HG02571 (cell line): ENCODE results near the gene TAS2R41.

Source experiments
- ATAC-seq: cut with Tn5 transposase; IDR thresholded peaks from one replicate; pipeline ENCODE4 v1.9.1; 2021; ENCODE audit warnings: mild to moderate bottlenecking, moderate library complexity; ENCODE audit not compliant: unreplicated experiment

TAS2R41 gene

GRCh38 chr7:143492799-143493739 is 15.4 kb downstream of the TAS2R41 start:
- ATAC-seq, result no peak

GRCh38 chr7:143493751-143494150 is 16.1 kb downstream of the TAS2R41 start:
- ATAC-seq, result no peak

- no peak for ATAC-seq
These were observed 16.9 kb downstream of the TAS2R41 start for GRCh38 chr7:143494622-143495021.

- no peak for ATAC-seq
These were observed 18.2 kb downstream of the TAS2R41 start for GRCh38 chr7:143495851-143496250.

GRCh38 chr7:143496263-143496662 is 18.6 kb downstream of the TAS2R41 start:
- ATAC-seq, result no peak

GRCh38 chr7:143497008-143497795 is 19.5 kb downstream of the TAS2R41 start:
- no peak for ATAC-seq

- no peak for ATAC-seq
These were observed 21.6 kb downstream of the TAS2R41 start for GRCh38 chr7:143499246-143499645.

GRCh38 chr7:143499743-143500348 is 22.2 kb downstream of the TAS2R41 start:
- no peak for ATAC-seq

- ATAC-seq, result no peak
These were observed 25.6 kb downstream of the TAS2R41 start for GRCh38 chr7:143503261-143503660.

GRCh38 chr7:143504215-143504936 is 26.7 kb downstream of the TAS2R41 start:
- ATAC-seq, result no peak

- no peak for ATAC-seq
These were observed 27.2 kb downstream of the TAS2R41 start for GRCh38 chr7:143504937-143505297.

GRCh38 chr7:143505838-143506237 is 28.2 kb downstream of the TAS2R41 start:
- no peak for ATAC-seq

GRCh38 chr7:143507094-143507518 is 29.4 kb downstream of the TAS2R41 start:
- ATAC-seq, result no peak

GRCh38 chr7:143507534-143508055 is 29.9 kb downstream of the TAS2R41 start:
- no peak for ATAC-seq

- ATAC-seq, result no peak
These were observed 33.4 kb downstream of the TAS2R41 start for GRCh38 chr7:143510854-143511592.

- no peak for ATAC-seq
These were observed 33.9 kb downstream of the TAS2R41 start for GRCh38 chr7:143511593-143512047.

GRCh38 chr7:143512488-143513340 is 35.0 kb downstream of the TAS2R41 start:
- ATAC-seq, result no peak

GRCh38 chr7:143514487-143514886 is 36.8 kb downstream of the TAS2R41 start:
- no peak for ATAC-seq
